NCI-H82 treated with DMSO at 0.1 percent for 48 hours (cell line): Measurements from ENCODE around the gene STON2.
"Not testable (repeated sequence)": the region's sequence is repeated elsewhere in the genome, so short reads cannot be mapped to it uniquely, and the experiment has no call there.

Experiments
- DNase-seq: peaks from one replicate; lab custom pipeline; 2025; ENCODE audit not compliant: unreplicated experiment; lab: John Stamatoyannopoulos, UW

The STON2 gene

DNA sequence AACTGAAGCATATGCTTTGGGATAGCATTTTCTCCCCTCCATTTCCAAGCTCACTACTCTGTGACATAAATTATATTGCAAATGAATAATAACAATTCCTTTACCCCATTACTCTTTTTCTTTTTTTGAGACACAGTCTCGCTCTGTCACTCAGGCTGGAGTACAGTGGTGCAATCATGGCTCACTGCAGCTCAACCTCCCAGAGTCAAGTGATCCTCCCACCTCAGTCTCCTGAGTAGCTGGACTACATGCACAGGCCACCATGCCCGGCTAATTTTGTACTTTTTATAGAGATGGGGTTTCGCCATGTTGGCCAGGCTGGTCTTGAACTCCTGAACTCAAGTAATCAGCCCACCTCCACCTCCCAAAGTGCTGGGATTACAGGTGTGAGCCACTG is 130.1 kb downstream of the STON2 start:
- no peak for DNase-seq

DNA sequence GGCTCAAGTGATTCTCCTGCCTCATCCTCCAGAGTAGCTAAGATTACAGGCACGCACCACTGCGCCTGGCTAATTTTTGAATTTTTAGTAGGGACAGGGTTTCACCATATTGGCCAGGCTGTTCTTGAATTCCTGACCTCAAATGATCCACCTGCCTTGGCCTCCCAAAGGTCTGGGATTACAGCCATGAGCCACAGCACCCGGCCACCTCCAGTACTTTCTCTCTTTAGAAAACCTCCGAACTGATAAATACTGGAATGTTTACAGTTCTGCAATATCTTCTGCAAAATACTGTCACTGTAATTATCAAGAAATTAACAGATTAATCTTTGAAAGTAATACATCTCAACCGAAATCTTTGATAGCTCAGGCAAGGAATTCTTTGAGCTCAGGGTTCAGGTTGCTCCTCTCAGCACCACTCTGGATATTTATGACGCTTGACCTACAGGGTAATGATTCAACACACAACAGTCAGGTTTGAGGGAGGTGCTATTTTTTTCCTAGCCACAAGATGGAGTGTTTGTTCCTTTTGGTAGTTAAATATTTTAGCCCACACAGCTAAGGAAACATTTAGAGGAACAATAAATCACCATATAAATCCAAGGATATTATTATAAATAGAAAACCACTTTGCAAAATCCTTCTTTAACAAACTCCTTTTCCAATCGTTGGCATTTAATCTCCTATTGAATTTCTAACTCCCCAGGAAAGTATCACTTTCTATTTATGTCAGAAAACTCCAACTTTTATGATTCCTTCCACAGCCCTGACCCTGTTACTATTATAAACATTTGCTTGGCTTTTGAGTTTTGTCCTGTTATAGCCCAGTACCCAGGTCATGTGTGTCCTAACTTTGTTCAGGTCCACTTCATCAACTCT is 130.8 kb downstream of the STON2 start:
- peak; percentile 37 for DNase-seq

DNA sequence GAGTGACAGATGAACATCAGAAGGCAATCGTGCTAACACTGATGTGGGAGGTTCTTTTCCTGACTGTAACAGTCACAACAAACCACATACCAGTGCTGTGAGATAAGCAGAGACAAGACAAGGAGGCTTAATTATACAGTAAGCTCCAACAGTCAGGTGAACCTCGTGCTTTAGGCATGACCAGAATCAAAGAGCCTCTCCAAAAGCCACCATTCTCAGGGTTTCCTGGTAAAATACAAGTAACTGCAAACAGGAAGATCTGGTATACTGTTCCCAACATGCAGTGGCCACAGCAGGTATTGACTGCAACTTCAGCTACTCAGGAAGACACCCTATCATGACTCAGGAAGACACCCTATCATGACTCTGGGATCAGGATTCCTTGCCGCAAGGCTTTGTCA is 132.1 kb downstream of the STON2 start:
- DNase-seq: no peak

DNA sequence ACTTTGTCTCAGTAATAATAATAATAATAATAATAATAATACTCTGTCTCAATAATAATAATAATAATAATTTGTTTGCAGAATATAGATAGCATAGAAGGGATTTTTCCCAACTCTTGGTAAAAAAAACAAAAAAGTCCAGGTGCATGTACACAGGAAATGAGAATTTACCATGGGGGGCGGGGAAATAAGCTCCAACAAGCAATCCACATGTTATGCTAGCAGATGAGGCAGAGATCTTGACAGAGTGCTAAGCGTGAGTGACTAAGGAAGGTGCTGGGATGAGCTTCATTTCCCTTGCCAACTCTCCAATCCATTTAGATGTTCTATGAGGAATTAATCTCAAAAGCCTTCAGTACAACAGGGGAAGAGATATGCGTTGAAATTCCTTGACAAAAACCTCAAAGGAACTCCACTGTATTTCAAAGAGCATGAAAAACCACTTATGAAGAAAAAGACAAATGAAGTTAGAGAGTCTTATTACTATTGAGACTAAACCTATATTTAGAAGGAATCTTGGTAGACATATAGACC is 134.4 kb downstream of the STON2 start:
- DNase-seq: no peak

DNA sequence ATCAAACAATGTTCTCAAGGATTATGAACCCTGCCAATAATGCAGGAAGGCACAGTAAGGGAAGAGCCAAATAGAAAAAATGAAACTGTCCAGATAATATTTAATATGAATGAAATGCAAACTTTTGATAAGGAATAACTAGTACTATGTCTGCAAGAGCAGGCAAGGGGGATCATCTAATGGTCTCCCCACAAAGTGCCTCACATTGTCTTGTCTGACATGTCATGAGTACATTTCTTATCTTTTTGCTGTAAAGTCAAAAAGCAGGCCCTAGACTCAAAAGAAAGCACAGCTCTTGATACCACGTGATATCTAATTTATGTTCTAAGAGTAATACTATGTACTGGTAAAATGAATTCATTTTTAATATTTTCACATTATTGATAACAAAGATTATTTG is 135.5 kb downstream of the STON2 start:
- no peak for DNase-seq

DNA sequence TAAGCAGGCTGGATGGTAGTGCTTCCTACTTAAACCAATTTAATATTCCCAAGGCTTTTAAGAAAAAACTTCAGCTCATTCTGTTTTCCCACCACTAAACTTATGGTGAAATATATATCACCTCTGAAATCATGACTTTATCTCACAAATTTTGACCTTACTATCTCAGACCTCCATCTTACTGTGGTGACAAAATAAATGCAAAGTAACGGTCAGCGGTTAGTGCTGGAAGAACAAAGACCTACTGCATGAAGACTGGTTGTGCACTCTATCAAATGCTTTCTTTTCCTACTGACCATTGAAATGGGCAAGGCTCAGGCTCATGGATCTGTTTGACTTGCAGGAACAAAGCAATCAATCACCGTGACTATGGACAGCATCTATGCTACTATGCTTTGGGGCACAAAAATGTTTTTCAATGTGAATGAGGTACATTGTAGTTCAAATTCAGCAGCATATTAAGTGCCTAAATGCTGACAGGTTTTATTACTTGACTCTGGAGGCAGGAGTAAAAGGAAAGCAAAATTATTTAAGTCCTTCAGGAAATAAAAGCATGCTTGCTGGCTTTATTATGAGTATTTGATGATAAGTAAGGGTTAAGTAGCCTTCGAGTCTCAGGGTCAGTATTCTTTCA is 136.2 kb downstream of the STON2 start:
- no peak for DNase-seq

DNA sequence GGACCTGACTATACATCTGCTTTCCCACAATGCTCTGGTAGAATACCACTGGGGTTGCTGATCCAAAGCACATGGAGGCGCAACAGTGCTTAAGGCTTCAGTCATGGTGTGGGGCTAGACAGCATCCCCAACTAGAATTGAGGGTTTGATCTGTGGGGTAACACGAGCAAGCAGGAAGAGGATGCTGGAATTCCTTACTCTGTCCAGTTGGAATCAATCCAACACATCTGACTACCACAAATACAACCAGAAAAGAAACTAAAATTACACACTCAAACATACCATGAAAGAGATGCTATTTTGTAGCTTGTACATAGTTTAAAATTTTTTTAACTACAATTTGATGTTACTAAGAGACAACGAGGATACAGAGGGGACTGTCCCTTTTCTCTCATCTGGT is 138.9 kb downstream of the STON2 start:
- no peak for DNase-seq

DNA sequence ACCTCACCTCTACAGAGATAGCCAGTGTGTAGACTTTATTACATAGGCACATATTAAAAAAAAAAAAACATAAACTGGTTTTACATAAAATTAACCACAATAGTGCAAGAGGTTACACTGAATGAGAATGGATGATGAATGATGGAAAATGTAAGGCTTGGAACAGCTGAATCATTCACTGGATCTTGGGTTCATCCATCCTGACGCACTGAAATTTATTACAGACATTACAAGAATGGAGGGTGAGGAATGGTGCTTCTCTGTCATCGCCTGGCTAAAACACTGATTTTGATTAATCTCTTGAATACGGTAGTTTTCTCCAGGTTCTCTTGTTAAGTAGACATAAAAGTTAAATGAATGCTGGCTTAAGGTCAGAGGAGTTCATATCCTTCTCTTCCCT is 139.4 kb downstream of the STON2 start:
- DNase-seq: no peak

DNA sequence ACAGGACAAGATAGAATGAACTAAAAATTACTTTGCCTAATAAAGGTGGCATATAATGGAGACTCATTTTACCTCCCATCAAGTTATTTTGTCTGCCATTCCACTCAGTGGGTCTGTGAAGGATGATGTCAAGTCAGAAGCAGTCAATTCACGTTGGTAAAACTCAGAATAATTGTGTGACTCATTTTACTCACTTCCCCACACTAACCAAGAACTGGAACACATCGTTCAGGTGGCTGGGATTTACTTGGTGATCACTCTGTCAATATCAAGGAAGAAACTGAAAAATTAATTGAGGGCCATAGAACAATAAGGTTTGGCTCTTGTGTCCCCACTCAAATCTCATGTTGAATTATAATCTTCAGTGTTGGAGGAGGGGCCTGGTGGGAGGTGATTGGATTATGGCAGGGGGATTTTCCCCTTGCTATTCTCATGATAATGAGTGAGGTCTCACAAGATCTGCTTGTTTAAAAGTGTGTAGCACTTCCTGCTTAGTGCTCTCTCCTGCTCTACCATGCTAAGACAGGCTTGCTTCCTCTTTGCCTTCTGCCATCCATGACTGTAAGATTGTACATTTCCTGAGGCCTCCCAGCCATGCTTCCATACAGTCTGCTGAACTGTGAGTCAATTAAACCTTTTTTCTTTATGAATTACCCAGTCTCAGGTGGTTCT is 143.7 kb downstream of the STON2 start:
- no peak for DNase-seq

DNA sequence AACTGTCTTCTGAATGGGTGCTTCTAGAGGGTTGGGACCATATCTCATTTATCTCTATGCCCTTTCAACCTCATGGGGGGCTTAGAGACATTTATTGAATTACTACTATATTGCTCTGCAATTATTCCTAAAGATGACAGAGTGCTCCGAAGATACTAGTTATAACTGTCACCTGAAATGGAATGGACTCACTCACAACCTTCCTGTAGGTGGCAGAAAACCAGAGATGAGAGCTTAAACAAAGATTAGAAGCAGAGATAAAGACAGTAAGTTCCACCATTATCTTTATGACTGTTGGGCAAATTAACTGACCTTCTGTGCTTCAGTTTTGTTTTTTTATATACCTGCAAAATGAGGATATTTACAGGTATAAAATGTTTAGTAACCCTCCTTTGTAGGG is 147.8 kb downstream of the STON2 start:
- DNase-seq: no peak

DNA sequence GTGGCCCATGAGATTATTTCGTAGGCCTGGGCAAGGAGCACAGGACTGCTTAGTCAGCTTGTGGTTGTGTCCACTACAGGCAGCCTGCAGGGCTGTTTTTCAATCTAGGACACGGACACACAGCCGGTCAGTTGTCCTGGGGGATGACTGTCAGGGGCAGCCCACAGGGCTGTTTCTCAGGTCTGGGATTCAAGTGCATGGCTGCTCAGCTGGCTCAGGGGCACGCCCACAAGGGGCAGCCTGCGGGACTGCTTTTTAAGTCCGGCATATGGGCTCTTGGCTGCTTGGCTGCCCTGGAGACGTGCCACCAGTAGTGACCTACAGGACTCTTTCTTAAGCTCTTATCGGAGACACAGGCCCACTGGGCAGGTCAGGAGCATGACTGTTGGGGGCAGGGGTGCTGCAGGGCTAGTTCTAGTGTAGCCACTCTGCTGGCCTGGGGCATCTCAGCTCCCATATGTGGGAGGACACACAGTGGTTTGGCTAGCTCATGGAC is 152.8 kb downstream of the STON2 start:
- no peak for DNase-seq

DNA sequence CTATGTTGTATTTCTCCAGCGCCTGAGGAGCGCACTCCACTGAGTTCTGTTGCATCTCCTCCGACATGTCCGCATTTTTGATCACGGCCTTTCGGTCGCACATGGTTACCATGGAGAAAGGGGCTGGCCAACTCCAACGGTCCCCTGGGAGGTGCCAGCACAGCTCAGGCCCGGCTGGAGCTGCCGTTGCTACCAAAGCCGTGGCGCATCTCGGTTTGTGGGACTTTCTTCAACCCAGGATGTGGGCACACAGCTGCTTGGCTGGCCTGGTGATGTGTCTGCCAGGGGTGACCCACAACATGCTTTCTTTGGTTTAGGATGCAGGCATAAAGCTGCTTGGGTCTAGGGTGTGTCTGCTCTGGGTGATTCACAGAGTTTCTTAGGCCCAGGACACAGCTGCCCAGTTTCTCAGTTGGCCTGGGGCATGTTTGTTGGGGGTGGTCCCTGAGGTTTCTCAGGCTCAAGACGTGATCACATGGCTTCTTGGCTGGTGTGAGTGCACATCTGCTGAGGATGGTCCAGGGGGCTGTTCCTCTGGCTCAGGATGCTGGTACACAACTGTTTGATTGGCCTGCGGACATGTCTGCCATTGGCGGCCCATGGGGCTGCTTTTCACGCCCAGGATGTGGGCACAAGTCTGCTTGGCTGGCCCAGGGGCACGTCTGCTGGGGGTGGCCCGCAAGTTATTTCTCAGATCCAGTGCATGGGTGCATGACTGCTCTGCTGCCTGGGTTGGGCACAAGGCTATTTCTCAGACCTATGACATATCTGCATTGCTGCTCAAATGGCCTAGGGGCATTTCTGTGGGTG is 153.5 kb downstream of the STON2 start:
- no peak for DNase-seq

DNA sequence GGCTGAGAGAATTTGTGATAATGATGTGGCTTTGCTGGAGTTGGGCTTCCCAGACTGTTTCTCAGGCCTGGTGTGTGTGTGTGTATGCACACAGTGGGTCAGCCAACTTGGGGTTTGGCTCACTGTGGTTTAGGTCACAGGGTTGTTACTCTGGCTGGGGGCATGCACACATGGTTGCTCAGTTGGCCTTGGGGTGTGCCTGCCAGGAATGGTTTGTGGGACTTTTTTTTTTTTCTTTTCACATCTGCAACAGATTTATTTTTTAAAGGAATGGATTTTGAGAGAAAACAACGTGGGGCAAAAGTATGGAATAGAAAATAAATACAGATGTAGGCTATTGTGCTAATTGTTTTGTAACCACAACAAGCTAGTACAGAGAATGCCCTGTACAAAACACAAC is 154.4 kb downstream of the STON2 start:
- no peak for DNase-seq

DNA sequence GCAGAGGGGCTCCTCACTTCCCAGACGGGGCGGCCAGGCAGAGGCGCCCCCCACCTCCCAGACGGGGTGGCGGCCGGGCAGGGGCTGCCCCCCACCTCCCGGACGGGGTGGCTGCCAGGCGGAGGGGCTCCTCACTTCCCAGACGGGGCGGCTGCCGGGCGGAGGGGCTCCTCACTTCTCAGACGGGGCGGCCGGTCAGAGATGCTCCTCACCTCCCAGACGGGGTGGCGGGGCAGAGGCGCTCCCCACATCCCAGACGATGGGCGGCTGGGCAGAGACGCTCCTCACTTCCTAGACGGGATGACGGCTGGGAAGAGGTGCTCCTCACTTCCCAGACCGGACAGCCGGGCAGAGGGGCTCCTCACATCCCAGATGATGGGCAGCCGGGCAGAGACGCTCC is 155.7 kb downstream of the STON2 start:
- DNase-seq: not testable (repeated sequence)

DNA sequence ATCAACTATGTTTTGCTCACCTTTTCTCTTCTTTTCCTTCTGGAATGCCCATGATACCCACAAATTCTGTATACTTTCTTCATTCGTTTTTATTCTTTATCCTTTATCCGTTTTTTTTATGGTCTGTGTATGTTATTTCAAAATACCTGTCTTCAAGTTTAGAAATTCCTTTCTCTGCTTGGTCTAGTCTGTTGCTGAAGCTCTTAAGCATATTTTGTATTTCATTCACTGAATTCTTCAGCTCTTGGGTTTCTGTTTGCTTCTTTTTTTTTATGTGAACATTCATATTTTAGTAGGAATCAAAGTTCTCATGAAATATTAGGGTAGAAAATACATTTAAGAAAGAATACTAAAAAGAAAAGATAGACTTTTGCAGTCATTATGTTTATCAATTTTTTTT is 156.6 kb downstream of the STON2 start:
- no peak for DNase-seq

DNA sequence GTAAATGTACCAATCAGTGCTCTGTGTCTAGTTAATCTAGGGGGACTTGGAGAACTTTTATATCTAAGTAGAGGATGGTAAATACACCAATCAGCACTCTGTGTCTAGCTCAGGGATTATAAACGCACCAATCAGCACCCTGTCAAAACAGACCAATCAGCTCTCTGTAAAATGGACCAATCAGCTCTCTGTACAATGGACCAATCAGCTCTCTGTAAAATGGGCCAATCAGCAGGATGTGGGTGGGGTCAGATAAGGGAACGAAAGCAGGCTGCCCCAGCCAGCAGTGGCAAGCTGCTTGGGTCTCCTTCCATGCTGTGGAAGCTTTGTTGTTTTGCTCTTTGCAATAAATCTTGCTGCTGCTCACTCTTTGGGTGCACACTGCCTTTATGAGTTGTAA is 163.3 kb downstream of the STON2 start:
- DNase-seq: not testable (repeated sequence)

DNA sequence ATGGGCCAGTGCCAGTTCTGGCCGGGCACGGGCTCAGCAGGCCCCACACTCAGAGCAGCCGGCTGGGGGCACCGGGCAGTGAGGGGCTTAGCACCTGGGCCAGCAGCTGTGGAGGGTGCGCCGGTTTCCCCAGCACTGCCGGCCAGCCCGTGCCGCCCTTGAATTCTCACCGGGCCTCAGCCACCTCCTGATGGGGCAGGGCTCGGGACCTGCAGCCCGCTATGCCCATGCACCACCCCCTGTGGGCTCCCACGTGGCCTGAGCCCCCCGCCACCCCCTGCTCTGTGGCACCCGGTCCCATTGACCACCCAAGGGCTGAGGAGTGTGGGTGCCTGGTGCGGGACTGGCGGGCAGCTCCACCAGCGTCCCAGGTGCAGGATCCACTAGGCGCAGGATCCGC is 164.0 kb downstream of the STON2 start:
- no peak for DNase-seq

DNA sequence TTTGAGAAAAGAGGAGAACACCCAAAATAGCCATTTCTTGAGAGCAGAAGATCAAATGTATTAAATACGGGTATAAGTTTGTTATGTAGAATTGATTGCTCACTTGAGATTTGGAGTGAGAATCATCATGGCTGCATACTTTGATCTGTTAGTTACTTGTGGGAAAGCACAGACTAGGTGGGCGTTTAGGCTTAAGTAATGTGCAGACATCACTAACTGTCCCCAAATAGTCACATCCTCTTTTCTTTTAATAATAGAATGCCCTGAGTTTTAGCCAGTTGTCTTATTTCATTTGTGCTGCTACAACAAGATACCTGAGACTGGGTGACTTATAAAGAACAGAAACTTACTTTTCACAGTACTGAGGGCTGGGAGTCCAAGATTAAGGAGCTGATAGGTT is 165.0 kb downstream of the STON2 start:
- DNase-seq: no peak

DNA sequence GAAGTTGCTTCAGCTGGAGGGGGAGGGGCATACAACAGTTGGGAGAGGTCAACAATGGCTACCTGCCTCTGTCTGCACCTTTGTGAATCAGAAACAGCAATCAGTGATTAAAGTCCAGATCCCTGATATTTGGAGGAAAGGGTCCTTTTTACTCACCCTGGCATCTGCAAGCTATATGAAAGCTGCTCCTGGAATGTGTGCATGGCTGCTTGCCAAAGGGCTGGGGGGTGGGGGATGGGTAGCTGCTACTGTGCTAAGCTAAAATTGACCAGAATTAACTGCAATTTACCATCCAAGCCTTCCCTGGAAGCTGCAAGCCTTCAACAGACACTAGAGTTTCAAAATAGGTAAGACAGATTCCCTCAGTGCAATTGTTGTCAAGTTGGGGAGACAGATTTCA is 165.8 kb downstream of the STON2 start:
- DNase-seq: no peak

DNA sequence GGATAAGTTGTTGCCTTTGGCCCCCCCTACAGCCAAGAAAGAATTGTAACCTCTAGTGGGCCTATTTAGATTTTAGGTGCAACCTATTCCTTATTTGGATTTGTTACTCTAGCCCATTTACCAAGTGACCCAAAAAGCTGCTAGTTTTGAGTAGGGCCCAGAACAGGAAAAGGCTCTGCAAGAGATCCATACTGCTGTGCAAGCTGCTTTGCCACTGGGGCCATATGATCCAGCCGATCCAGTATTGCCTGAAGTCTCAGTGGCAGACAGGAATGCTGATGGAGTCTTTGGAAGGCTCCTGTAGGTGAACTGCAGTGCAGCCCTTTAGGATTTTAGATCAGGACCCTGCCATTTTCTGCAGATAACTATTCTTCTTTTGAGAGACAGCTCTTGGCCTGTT is 166.5 kb downstream of the STON2 start:
- DNase-seq: no peak

DNA sequence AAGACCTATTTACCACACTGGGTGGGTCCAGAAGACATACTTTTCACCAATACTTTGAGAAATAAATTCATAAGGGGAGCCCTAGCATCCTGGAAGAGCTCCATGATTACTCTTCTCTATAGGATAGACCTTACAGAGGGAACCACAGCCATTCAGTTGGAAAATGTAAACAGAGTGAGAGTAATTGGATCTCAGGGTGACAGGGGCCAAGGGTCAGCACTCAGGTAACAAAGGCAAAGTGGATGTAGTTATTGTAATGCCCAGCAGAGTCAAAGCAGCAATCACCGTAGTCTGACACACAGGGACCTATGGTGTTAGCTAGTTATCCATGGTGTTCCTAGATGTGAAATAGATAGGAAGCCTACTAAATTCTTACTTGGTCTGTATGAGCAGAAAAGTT is 168.6 kb downstream of the STON2 start:
- no peak for DNase-seq
